T-helper 1 cell treated with Interleukin-12 subunit alpha and Interleukin-12 subunit beta and Interleukin-4 antibody, amounts not matched to agents 30 μg/mL and 1 μg/mL, for 36 hours (primary cell): ENCODE results near the gene DDA1.

Experiments
- H3K27ac Mint-ChIP-seq: one replicate; pipeline ENCODE4 v1.8.0; 2021; ENCODE audit warnings: mild to moderate bottlenecking, mixed read lengths
- H3K27me3 Mint-ChIP-seq: one replicate; pipeline ENCODE4 v1.8.0; 2021; ENCODE audit warnings: low read depth, mixed read lengths
- H3K36me3 Mint-ChIP-seq: one replicate; pipeline ENCODE4 v1.8.0; 2021; ENCODE audit warnings: low read depth, mixed read lengths
- H3K4me1 Mint-ChIP-seq: one replicate; pipeline ENCODE4 v1.8.0; 2021; ENCODE audit warnings: low read depth, mixed read lengths
- H3K4me3 Mint-ChIP-seq: one replicate; pipeline ENCODE4 v1.8.0; 2021; ENCODE audit warnings: mild to moderate bottlenecking, moderate library complexity, mixed read lengths
- H3K9me3 Mint-ChIP-seq: one replicate; pipeline ENCODE4 v1.8.0; 2021; ENCODE audit warnings: mixed read lengths

Gene DDA1

DNA sequence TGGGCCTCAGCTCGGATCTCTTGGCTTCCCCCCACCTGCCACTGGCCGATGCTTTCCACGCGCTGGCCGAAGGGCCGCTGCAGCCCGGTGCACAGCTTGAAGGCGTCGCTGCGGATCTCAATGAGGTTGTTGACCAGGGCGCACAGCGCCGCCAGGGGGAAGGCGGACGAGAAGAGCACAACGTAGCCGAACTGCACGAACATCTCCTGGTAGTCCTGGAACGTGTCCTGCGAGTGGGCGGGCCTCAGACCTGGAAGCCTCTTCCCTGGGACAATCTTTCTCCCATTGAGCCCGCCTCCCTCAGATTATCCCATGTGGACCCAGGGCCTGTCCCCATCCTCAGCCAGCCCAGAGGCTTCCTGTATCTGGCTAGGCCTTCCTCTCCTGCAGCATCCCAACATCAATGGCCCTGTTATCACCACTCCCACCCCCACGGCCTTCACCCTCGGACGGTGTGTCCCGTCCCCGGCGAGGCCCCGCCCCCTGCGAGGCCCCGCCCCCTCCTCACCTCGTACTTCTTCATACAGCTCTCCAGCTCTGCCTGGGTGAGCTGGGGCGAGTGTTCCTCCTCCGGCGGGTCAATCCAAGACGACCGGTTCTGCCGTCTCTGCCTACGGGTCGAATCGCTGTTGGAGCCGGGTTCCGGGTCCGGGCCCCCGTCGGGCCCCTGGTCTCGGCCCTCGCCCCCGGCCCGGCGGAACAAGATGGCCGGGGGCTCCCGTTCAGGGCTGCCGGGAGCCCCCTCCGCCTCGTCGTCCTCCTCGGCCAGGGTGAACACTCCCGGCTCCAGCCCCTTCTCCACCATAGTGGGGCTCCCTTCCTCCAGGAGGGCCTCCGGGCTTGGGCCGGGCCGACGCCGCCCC, 18.5 kb downstream of the DDA1 start:
- Mint-ChIP-seq H3K4me1 (peaks cover 6% of the 10 kb centered on the region), H3K9me3 (no peaks in the 10 kb centered on the region), H3K27ac (peak overlapping the region; percentile 31), H3K27me3 (peaks cover 10% of the 10 kb centered on the region), H3K36me3 (peaks cover 9% of the 10 kb centered on the region), H3K4me3 (peak overlapping the region; percentile 66)

DNA sequence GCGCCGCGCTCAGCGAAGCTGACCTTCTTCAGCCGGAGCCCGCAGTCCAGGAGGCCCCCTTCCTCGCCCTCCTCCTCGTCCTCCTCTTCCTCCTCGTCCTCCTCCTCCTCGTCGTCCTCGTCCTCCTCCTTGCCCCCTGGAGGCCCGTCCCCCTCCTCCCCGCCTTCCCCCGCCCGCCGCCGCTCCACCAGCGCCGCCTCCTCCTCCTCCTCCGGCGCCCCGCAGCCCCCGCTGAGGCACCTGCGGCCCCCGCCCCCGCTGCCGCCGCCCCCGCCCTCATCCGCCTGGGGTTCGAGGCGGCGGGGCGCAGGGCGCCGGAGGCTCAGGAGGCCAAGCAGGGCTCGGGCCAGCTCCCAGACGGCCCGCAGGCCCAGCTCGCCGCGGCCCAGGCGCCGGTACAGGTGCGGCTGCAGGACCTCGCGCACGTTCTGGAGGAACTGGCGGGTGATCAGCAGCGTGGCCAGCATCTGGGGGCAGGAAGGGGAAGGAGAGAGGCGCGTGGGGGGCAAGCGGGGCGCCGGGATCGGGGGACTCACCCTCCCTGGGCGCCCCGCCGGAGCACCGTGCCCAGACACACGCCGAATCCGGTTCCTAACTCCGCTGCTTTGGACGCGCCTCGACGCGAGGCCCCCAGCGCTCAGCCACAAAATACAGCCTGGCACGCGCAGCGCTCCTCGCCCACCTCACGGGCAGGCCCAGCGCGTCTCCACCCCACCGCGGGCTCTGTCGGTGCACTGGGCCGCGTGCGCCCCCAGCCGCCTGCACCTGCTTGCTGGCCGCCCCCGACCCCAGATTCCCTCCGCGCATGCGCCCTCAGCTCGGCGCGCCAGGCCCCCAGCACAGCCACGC, 19.4 kb downstream of the DDA1 start:
- Mint-ChIP-seq H3K4me3 (peak overlapping the region; percentile 42), H3K27ac (peak overlapping the region; percentile 31), H3K4me1 (peaks cover 7% of the 10 kb centered on the region), H3K27me3 (peaks cover 10% of the 10 kb centered on the region), H3K9me3 (no peaks in the 10 kb centered on the region), H3K36me3 (peaks cover 10% of the 10 kb centered on the region)

DNA sequence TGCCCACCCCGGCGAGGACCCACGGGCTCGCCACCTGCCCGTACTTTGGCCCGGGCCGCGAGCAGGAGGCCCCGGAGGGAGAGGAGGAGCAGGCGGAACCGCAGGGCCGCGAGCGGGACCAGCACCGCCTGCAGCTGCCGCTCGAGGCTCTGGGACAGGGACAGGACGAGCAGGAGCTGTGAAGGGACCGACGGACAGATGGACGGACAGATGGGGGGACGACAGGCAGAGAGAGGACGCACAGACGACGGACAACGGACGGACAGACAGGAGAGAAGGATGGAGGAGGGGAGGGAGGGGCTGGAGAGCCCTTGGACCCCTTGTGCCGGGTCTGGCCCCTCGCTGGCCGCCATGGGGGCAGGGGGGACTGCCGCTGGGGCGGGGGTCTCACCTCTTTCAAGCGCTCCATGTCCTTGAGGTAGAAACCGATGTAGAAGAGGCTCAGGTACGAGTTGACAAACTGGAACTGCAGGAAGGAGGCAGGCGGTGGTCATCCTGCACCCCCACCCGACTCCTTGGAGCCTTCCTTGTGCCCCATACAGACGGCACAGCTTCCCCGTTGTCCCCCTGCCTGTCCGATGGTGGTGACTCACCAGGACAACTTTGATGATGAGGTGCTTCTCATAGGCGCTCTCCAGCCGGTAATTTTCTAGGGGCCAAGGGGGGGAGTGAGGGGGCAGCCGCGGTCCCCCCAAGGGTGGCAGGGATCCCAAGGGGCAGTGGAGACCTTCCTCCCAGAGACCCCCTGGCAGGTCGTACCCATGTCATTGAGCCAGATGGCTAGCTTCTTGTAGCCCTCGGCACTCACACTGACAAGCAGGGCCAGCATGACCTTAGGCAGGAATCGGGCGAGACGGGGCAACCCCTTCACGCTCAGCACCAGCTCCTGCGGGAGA, 20.3 kb downstream of the DDA1 start:
- Mint-ChIP-seq H3K9me3 (no peaks in the 10 kb centered on the region), H3K27ac (no peak overlapping the region), H3K27me3 (peaks cover 10% of the 10 kb centered on the region), H3K36me3 (peaks cover 12% of the 10 kb centered on the region), H3K4me1 (peaks cover 10% of the 10 kb centered on the region), H3K4me3 (peak overlapping the region; percentile 28)

DNA sequence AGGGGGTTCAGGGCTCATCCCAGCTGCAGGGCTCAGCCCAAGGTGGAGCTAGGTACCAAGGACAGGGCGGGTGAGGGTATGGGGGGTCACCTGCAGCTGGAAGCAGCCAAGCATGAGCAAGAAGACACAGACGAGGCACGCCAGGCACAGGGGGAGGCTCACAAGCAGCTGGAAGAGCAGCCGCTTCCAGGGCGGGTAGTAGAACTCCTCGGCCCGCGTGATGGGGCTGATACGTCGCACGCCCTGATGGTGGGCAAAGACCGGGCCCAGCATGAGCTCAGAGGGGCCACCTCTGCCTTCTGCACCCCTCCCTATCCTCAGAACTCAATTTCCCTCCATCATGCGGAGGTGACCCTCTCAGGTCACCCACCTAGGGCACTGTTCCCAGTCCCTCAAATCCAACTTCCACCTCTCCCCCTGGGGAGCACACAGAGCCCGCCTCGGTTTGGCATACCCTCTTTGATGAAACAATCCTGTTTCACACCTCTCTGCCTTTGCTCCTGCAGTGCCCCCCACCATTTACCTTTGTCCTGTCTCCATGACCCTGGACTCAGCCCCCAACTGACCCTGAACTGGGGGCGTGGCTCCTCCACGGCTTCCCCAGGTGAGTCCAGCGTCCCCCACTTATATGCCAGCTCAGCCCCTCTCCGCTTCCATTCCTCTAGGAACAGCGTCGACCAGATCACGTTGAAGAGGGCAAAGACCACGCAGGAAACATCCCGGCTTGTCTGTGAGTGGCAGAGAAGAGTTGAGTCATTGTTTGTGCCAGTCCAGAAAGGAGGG, 21.1 kb downstream of the DDA1 start:
- peaks cover 10% of the 10 kb centered on the region for H3K27me3 Mint-ChIP-seq
- H3K9me3 Mint-ChIP-seq = no peaks in the 10 kb centered on the region
- H3K36me3 Mint-ChIP-seq = peaks cover 12% of the 10 kb centered on the region
- H3K4me1 Mint-ChIP-seq = peaks cover 15% of the 10 kb centered on the region
- H3K27ac Mint-ChIP-seq = no peak overlapping the region
- H3K4me3 Mint-ChIP-seq = peak overlapping the region; percentile 53

DNA sequence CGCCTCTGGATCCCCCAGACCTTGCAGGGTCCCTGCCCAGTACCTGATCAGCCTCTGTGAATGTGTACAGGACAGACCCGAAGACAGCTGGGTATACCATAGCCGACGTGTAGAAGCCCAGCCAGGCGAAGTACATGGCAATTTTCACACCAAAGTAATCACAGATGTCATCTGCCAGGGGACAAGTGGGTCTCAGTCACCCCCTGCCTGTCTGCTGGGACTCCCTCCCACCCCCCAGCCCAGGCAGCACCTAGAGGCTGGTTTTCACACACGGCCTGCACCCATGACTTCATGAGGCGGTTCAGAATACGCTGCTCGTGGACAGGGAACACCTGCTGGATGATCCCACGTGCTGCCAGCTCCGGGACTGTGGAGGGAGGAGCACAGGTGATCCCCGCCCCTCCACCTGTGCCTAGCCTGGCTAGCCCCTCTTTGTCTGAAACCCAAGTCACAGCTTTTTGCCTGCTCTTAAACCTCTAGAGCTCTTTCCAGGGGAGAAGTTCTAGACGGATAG, 21.7 kb downstream of the DDA1 start:
- no peak overlapping the region for H3K4me3 Mint-ChIP-seq
- H3K27ac Mint-ChIP-seq = no peak overlapping the region
- peaks cover 10% of the 10 kb centered on the region for H3K27me3 Mint-ChIP-seq

DNA sequence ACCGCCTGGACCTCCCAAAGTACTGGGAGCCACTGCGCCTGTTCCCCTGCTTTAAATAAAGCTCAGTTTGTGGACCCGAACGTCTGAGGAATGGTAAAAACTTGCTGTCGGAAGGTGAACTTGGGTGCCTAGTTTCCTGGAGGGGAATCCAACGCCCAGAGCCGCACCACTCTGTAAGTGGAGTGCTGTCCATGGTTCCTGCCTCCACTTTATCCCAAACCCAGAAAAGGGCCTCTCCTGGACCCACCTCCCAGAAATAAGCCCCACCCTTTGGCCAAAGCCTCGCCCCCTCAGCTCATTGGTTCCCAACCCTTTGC, 23.0 kb downstream of the DDA1 start:
- peaks cover 10% of the 10 kb centered on the region for H3K27me3 Mint-ChIP-seq
- H3K27ac Mint-ChIP-seq = no peak overlapping the region
- H3K9me3 Mint-ChIP-seq = no peaks in the 10 kb centered on the region
- peaks cover 12% of the 10 kb centered on the region for H3K36me3 Mint-ChIP-seq
- H3K4me1 Mint-ChIP-seq = peaks cover 22% of the 10 kb centered on the region
- no peak overlapping the region for H3K4me3 Mint-ChIP-seq

More for the DNA sequence above, 21.7 kb downstream of the DDA1 start:
- H3K36me3 Mint-ChIP-seq = peaks cover 12% of the 10 kb centered on the region
- peaks cover 17% of the 10 kb centered on the region for H3K4me1 Mint-ChIP-seq
- no peaks in the 10 kb centered on the region for H3K9me3 Mint-ChIP-seq

DNA sequence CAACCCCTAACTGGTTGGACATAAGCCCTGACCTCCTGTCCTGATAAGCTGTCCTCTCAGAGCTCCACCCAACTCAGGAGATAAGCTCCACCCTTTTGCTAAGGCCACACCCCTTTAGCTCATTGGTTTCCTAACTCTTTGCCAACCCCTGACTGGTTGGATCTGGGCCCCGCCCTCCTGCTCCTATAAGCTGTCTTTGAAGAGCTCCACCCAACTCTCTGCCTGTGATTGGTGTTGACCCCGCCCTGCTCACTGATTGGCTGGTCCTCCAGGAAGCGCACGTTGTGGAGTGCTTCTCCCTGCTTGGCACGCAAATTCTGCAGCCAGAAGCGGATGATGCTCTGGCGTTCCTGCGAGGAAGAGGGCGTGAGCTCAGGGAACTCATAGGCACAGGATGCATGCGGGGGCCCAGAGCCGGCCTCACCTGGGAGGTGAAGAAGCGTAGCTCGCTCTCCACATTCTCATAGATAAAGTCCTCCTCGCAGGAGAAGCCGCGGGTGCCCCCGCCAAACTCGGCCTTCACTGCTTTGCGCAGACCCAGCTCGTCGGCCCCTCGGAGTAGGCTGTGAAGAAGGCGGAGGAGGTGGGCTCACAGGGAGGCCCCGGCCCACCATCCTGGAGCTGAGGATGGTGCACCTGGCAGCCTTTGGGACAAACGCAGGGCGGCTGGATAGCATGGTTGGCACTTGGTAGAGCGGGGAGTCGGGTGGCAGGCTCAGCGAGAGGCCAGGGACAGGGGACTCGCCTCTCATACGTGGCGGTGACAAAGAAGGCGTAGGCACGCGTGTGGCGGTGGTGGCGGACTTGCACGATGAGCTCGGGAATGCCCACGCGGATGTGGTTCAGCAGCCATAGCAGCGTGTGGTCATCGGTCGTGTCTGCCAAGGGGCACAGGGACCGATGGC, 23.6 kb downstream of the DDA1 start:
- H3K27me3 Mint-ChIP-seq = peaks cover 10% of the 10 kb centered on the region
- H3K27ac Mint-ChIP-seq = no peak overlapping the region
- peak overlapping the region; percentile 4 for H3K4me3 Mint-ChIP-seq
- no peaks in the 10 kb centered on the region for H3K9me3 Mint-ChIP-seq
- peaks cover 12% of the 10 kb centered on the region for H3K36me3 Mint-ChIP-seq
- H3K4me1 Mint-ChIP-seq = peaks cover 20% of the 10 kb centered on the region

DNA sequence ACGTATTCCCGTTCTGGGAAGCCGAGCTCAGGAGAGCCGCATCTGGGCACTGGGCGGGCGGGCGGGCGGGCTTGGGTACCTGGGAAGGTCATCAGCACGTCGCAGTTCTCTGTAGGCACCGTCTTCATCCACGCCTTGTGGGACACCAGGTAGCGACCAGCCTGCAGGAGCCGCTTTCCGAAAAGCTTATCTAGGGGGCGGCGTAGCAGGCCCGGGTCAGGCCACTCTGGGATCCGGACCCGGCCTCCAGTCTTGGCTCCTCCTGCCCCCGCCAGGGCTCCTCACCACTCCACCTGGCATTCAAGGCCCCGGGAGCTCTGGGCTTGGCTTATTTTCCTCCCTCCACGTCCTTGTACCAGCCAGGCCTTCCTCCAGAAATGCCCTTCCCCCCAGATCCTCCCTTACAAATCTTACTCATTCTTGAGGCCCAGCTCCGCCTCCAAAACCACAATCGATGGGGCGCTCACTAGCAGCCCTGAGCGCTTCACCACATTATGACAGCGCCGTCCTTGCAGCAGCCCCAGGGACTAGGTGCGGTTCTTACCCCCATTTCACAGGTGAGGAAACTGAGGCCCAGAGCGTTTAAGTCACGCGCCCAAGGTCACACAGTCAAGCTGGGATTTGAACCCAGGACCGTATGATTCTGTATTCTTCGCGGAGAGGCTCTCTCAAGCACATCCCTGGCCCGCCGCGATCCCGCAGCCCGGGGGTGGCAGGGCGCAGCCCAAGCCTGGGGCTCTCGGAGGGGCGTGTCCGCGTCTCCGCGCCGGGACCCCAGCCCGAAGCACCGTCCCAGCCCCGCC, 24.4 kb downstream of the DDA1 start:
- no peaks in the 10 kb centered on the region for H3K9me3 Mint-ChIP-seq
- peaks cover 20% of the 10 kb centered on the region for H3K4me1 Mint-ChIP-seq
- peak overlapping the region; percentile 87 for H3K4me3 Mint-ChIP-seq
- H3K36me3 Mint-ChIP-seq = peaks cover 12% of the 10 kb centered on the region
- peak overlapping the region; percentile 89 for H3K27ac Mint-ChIP-seq
- peaks cover 10% of the 10 kb centered on the region for H3K27me3 Mint-ChIP-seq

DNA sequence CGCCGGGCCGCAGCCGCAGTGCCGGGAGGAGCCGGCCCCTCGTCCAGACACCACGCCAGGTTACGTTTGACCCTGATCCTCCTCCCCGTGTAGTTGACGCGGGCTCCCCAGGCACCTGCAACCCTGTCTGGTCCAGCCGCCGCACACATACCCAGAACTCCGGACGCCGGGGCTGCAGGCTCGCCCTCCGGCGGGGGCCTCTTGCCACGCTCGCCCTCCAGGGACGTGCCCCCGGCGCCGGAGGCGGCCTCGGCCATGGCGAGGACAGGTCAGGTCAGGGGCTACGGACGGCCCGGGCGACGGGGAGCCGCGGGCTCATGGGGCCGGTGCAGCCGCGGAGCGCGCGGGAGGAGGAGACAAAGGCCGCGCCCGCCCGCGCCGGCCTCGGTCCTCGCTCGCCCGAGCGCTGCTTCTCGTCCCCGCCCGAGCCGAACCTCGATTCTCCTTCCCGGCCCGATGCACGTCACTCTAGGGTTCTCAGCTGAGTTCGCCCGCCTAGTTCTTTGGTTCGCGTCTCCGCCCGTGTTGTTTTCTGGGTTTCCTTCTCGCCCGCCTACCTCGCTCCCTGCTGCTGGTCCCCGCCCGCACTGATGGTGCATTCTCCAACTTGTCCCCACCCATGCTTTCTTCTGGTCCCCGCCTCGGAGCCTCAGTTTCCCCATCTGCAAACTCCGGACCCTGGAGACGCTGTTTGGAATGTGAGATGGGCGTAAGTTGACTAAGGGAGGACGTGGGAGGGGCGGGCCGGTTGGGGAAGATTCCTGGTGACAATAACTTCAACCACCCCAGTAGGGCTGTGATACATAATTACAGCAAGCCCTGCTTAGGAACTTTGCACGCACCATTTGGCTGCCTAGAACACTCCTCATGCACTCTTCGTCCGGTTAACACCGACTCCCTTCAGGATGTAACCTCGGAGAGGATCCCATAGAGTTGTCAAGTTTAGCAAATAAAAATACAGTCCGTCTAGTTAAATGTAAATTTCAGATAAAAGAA, 25.3 kb downstream of the DDA1 start, which contains the start of gene ANO8:
TSS of gene ANO8 (minus strand) at position 442 of the 996 bp plus-strand sequence. CDS start at position 257, 185 bp downstream.
- peaks cover 20% of the 10 kb centered on the region for H3K4me1 Mint-ChIP-seq
- H3K4me3 Mint-ChIP-seq = peak within 1 kb of the TSS; percentile 87
- H3K9me3 Mint-ChIP-seq = no peaks in the 10 kb centered on the region
- peaks cover 12% of the 10 kb centered on the region for H3K36me3 Mint-ChIP-seq
- H3K27me3 Mint-ChIP-seq = peaks cover 10% of the 10 kb centered on the region
- peak within 1 kb of the TSS; percentile 89 for H3K27ac Mint-ChIP-seq

DNA sequence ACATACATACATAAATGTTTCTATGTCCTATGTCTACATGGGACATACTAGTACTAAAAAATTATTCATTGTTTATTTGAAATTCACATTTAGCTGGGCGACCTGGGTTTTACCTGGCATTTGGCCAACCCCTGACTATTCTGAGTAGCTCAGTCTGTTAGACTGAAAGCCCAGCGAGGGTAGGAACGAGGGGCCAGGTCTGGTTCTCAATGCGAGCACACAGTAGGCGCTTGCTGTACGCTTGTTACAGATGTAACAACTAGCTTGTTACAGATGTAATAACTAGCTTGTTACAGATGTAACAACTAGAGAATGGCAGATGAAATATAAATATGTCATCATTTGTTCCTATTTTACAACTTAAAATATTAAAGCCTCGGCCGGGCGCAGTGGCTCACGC, 26.2 kb downstream of the DDA1 start:
- Mint-ChIP-seq H3K9me3 (no peaks in the 10 kb centered on the region), H3K4me1 (peaks cover 20% of the 10 kb centered on the region), H3K4me3 (peak overlapping the region; percentile 53), H3K27ac (peak overlapping the region; percentile 36), H3K27me3 (peaks cover 3% of the 10 kb centered on the region), H3K36me3 (peaks cover 12% of the 10 kb centered on the region)
